ENCODE data around the gene PGM2L1.
"Not testable (repeated sequence)": the region's sequence is repeated elsewhere in the genome, so short reads cannot be mapped to it uniquely, and the experiment has no call there.

Gene PGM2L1

GRCh38 chr11:74397501-74398243 lies 561 bp downstream of the PGM2L1 start:
- no peak for DNase-seq

- DNase-seq = no peak
These were observed 6.0 kb downstream of the PGM2L1 start for GRCh38 chr11:74392256-74392655.

- no peak for DNase-seq
These were observed 7.0 kb downstream of the PGM2L1 start for GRCh38 chr11:74391193-74391592.

GRCh38 chr11:74390697-74391096 lies 7.5 kb downstream of the PGM2L1 start:
- DNase-seq = no peak

GRCh38 chr11:74388678-74389327 lies 9.4 kb downstream of the PGM2L1 start:
- peak; percentile 71 for DNase-seq

- DNase-seq = no peak
These were observed 13.6 kb downstream of the PGM2L1 start for GRCh38 chr11:74384641-74385040.

GRCh38 chr11:74380746-74381439 lies 17.3 kb downstream of the PGM2L1 start:
- DNase-seq = no peak

- no peak for DNase-seq
These were observed 20.5 kb downstream of the PGM2L1 start for GRCh38 chr11:74377689-74378088.

GRCh38 chr11:74373382-74373781 lies 24.9 kb downstream of the PGM2L1 start:
- DNase-seq = no peak

- no peak for DNase-seq
These were observed 26.8 kb downstream of the PGM2L1 start for GRCh38 chr11:74371269-74372052.

- no peak for DNase-seq
These were observed 28.1 kb downstream of the PGM2L1 start for GRCh38 chr11:74370123-74370522.

- DNase-seq = no peak
These were observed 30.4 kb downstream of the PGM2L1 start for GRCh38 chr11:74367881-74368280.

- no peak for DNase-seq
These were observed 31.7 kb downstream of the PGM2L1 start for GRCh38 chr11:74366576-74366975.

- not testable (repeated sequence) for DNase-seq
These were observed 32.4 kb downstream of the PGM2L1 start for GRCh38 chr11:74365805-74366204.

- no peak for DNase-seq
These were observed 40.8 kb downstream of the PGM2L1 start for GRCh38 chr11:74357449-74357848.

GRCh38 chr11:74355626-74356025 lies 42.6 kb downstream of the PGM2L1 start:
- no peak for DNase-seq

GRCh38 chr11:74354036-74354435 lies 44.2 kb downstream of the PGM2L1 start:
- no peak for DNase-seq

GRCh38 chr11:74347381-74347780 lies 50.9 kb downstream of the PGM2L1 start:
- no peak for DNase-seq

GRCh38 chr11:74345420-74345819 lies 52.8 kb downstream of the PGM2L1 start:
- DNase-seq = no peak

GRCh38 chr11:74341921-74342320 lies 56.3 kb downstream of the PGM2L1 start:
- DNase-seq = no peak

GRCh38 chr11:74339619-74340018 lies 58.6 kb downstream of the PGM2L1 start:
- no peak for DNase-seq

GRCh38 chr11:74338963-74339362 lies 59.3 kb downstream of the PGM2L1 start:
- DNase-seq = no peak

- no peak for DNase-seq
These were observed 65.0 kb downstream of the PGM2L1 start for GRCh38 chr11:74333193-74333592.

All from activated CD8-positive, alpha-beta memory T cell treated with anti-CD3 and anti-CD28 coated beads for 24 hours (primary cell).